Lower leg skin (tissue), 3 donors: ENCODE measurements around the gene GBE1.

Experiments used
- POLR2A ChIP-seq, 2 donors: fragments of 450-650 bp; IDR thresholded peaks; one replicate each; pipeline ENCODE4 v1.6.1; 2016 to 2017; ENCODE audit warnings: antibody characterized with exemption in 2 of 2, mild to moderate bottlenecking in 1 of 2, moderate library complexity in 1 of 2
- TF ChIP-seq, protein P1 (sequence below), 3 donors: fragments of 450-650 bp; IDR thresholded peaks; one replicate each; pipeline ENCODE4 v1.5.1; 2016; ENCODE audit warnings: antibody characterized with exemption in 3 of 3, mild to moderate bottlenecking in 3 of 3, moderate library complexity in 2 of 3

DNA sequence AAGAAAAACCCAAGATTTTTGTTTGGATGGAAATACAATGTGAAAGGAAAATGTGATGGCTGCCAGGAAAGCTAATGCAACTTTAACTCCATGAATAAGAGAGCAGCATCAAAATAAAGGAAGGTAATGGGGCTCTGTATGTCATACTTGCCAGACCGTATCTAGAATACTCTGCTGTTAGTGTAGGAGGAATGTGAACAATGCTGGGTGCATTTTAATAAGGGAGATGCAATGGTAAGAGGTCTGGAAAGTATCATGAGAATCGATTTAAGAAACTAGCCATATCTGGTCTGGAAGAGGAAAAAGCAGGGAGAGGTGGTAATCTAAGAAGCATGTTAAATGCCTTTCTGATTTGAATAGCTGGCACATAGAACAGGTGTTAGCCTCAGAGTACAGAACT, 239.6 kb downstream of the GBE1 start:
- TF ChIP-seq, protein P1, sequence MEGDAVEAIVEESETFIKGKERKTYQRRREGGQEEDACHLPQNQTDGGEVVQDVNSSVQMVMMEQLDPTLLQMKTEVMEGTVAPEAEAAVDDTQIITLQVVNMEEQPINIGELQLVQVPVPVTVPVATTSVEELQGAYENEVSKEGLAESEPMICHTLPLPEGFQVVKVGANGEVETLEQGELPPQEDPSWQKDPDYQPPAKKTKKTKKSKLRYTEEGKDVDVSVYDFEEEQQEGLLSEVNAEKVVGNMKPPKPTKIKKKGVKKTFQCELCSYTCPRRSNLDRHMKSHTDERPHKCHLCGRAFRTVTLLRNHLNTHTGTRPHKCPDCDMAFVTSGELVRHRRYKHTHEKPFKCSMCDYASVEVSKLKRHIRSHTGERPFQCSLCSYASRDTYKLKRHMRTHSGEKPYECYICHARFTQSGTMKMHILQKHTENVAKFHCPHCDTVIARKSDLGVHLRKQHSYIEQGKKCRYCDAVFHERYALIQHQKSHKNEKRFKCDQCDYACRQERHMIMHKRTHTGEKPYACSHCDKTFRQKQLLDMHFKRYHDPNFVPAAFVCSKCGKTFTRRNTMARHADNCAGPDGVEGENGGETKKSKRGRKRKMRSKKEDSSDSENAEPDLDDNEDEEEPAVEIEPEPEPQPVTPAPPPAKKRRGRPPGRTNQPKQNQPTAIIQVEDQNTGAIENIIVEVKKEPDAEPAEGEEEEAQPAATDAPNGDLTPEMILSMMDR (IDR thresholded peaks at IDR 0.05): no peak
- TF ChIP-seq POLR2A (IDR thresholded peaks at IDR 0.05): no peak
